Measurements from ENCODE around the gene STS.

GRCh38 chrX:7119950-7120877 lies 27.3 kb upstream of the STS start:
- no peak for TF ChIP-seq CTCF (IDR thresholded peaks at IDR 0.05 in 2 of 3, conservative IDR thresholded peaks at IDR 0.05 in 1 of 3; ENCODE audit: control insufficient read depth in 2 of 3, extremely low read depth in 1 of 3, insufficient read depth in 1 of 3, low read depth in 3 of 3, low read length in 3 of 3)
- TF ChIP-seq CREB1 (IDR thresholded peaks at IDR 0.05; ENCODE audit: low read depth), result no peak
- TF ChIP-seq NR2C2 (IDR thresholded peaks at IDR 0.05; ENCODE audit: borderline replicate concordance, control insufficient read depth, insufficient read length, low read depth), result no peak
- no peak for TF ChIP-seq E2F4 (IDR thresholded peaks at IDR 0.05; ENCODE audit: low read depth, low read length)
- TF ChIP-seq BACH1 (IDR thresholded peaks at IDR 0.05; ENCODE audit: borderline replicate concordance), result no peak
- no peak for TF ChIP-seq POLR2AphosphoS5 (IDR thresholded peaks at IDR 0.05; ENCODE audit: low read length)
- TF ChIP-seq BCL11A (IDR thresholded peaks at IDR 0.05; ENCODE audit: low read depth, low read length), result no peak

All from GM12878 (cell line).